Gastroesophageal sphincter (tissue), 4 donors: Measurements from ENCODE around the gene ARMC9. TPM values are rescaled to one million over a fixed set of nuclear protein-coding genes. Genes with fewer than 3 reads are reported as not detected.

Experiments used
- ATAC-seq: fragments of 150-250 bp; one replicate; pipeline ENCODE4 v1.9.1; 2016; ENCODE audit warnings: mild to moderate bottlenecking, moderate library complexity
- H3K27ac ChIP-seq, 4 donors: fragments of 200-600 bp; sonication (generic) in 3 of 4; 1 replicate in 3 of 4; 2 replicates in 1 of 4; pipeline ENCODE4 v1.5.1; 2016 to 2019
- H3K27me3 ChIP-seq: fragments of 200-600 bp; sonication (generic); one replicate; pipeline ENCODE4 v1.5.1; 2019
- H3K36me3 ChIP-seq, 2 donors: fragments of 200-600 bp; sonication (generic); one replicate each; pipeline ENCODE4 v1.5.1; 2019; ENCODE audit warnings: control low read depth in 1 of 2
- H3K4me1 ChIP-seq, 3 donors: fragments of 200-600 bp; sonication (generic); 1 replicate in 2 of 3; 2 replicates in 1 of 3; pipeline ENCODE4 v1.5.1; 2016 to 2019; ENCODE audit warnings: control low read depth in 2 of 3
- H3K4me3 ChIP-seq, 2 donors: fragments of 200-600 bp; sonication (generic); one replicate each; pipeline ENCODE4 v1.5.1; 2019; ENCODE audit warnings: mild to moderate bottlenecking in 1 of 2, moderate library complexity in 1 of 2
- H3K9me3 ChIP-seq, 3 donors: fragments of 200-600 bp; sonication (generic); one replicate each; pipeline ENCODE4 v1.5.1; 2017 to 2019; ENCODE audit warnings: control low read depth in 2 of 3
- CTCF ChIP-seq, 4 experiments: fragments of 200-600 bp in 2 of 4; fragments of 450-650 bp in 2 of 4; sonication (generic) in 1 of 4; IDR thresholded peaks; one replicate each; pipeline ENCODE4 v1.5.1; 2017 to 2019; ENCODE audit warnings: antibody characterized with exemption in 4 of 4, mild to moderate bottlenecking in 2 of 4, moderate library complexity in 2 of 4
- EP300 ChIP-seq: sonication (generic); formaldehyde crosslinking; IDR thresholded peaks from one replicate; pipeline ENCODE4 v1.6.1; 2017; ENCODE audit warnings: antibody characterized with exemption, mild to moderate bottlenecking
- POLR2A ChIP-seq, 2 donors: fragments of 450-650 bp; IDR thresholded peaks; one replicate each; pipeline ENCODE4 v1.6.1; 2017; ENCODE audit warnings: antibody characterized with exemption in 2 of 2, mild to moderate bottlenecking in 2 of 2, moderate library complexity in 1 of 2
- POLR2AphosphoS5 ChIP-seq: sonication (generic); formaldehyde crosslinking; IDR thresholded peaks from one replicate; pipeline ENCODE4 v1.6.1; 2017; ENCODE audit warnings: antibody characterized with exemption
- WGBS, 2 donors: methylation state at CpG; one replicate each; pipeline ENCODE4 v1.1.5; 2018; ENCODE audit warnings: low coverage in 1 of 2; 5-methylcytosine and 5-hydroxymethylcytosine counted together
- total RNA-seq, 4 donors: library from RNA; depleted of rRNA; stranded (reverse); fragments of >200 nt; gene quantifications; one replicate each; pipeline ENCODE4 v1.1.0, GENCODE V29; 2016

Gene ARMC9
- total RNA-seq, 4 donors from 2014 or later: 69.6 to 298 (median 152) TPM

DNA sequence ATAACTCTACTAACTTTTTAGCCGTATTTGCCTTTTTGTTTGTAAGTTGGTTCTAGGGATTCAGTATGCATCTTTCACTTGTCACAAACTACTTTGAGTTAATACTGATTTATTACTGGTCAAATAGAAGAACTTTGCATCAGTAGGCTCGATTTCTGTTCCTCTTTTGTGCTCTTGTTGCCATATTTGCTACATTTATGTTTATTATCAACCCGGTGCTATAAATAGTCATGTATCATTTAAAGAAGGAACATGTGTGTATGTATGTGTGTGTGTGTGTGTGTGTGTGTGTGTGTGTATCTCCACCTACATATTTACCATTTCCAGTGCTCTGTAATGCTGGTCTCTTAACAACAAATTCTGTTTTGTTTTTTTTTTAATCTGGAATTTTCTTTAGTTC is 117.5 kb downstream of the ARMC9 start:
- H3K4me3 ChIP-seq: no peak overlapping the region
- WGBS, 2 donors: 92 to 100% methylated on average over 3 of the region's 3 CpGs
- no peaks in the 10 kb centered on the region for H3K27me3 ChIP-seq
- TF ChIP-seq EP300 (no peak), CTCF (IDR thresholded peaks at IDR 0.05) (no peak), POLR2AphosphoS5 (no peak), POLR2A (IDR thresholded peaks at IDR 0.05) (no peak)
- no peak for ATAC-seq
- no peak overlapping the region for H3K27ac ChIP-seq
- peaks cover 0 to 64% of the 10 kb centered on the region in 2 donors for H3K36me3 ChIP-seq
- H3K4me1 ChIP-seq: peaks cover 0 to 6% (median 0%) of the 10 kb centered on the region in 3 donors
- peaks cover 0 to 7% (median 0%) of the 10 kb centered on the region in 3 donors for H3K9me3 ChIP-seq

GRCh38 chr2:231317579-231317978 is 119.1 kb downstream of the ARMC9 start:
- Histone ChIP-seq H3K36me3 (peaks cover 0 to 75% of the 10 kb centered on the region in 2 donors), H3K27ac (no peak overlapping the region), H3K4me3 (no peak overlapping the region), H3K4me1 (peaks cover 0 to 11% (median 0%) of the 10 kb centered on the region in 3 donors), H3K9me3 (peaks cover 0 to 7% (median 0%) of the 10 kb centered on the region in 3 donors), H3K27me3 (no peaks in the 10 kb centered on the region)
- TF ChIP-seq EP300: no peak
- no peak for TF ChIP-seq POLR2A (IDR thresholded peaks at IDR 0.05)
- TF ChIP-seq POLR2AphosphoS5: no peak
- no peak for TF ChIP-seq CTCF (IDR thresholded peaks at IDR 0.05)
- WGBS, 2 donors: 94 to 100% methylated on average over 2 of the region's 2 CpGs
- no peak for ATAC-seq

DNA sequence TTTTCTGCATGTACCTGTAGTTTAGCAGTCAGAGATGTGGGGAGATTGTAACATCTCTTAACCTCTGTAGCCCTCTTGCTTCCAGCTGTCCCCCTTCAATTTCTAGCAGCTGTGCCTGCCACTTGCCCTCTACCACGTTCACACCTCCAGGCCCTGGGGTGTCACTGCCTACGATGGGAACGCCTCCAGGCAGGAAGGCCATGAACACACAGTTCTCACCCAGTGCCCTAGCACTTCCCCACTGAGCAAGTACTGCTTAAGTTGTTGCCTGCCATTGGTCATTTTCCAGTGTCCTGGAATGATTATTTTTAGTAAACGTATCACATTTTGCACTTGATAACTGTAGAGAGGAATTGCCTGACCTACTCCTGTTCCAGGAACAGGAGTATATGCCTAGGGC is 120.0 kb downstream of the ARMC9 start:
- 50 to 77% methylated on average over 1 to 2 of the region's 4 CpGs for WGBS, 2 donors
- Histone ChIP-seq H3K4me1 (peaks cover 0 to 11% (median 0%) of the 10 kb centered on the region in 3 donors), H3K36me3 (peaks cover 0 to 83% of the 10 kb centered on the region in 2 donors), H3K4me3 (no peak overlapping the region), H3K27me3 (no peaks in the 10 kb centered on the region), H3K27ac (no peak overlapping the region), H3K9me3 (peaks cover 0 to 7% (median 0%) of the 10 kb centered on the region in 3 donors)
- TF ChIP-seq CTCF (IDR thresholded peaks at IDR 0.05) (no peak), EP300 (no peak)
- ATAC-seq: no peak

GRCh38 chr2:231318954-231319353 is 120.5 kb downstream of the ARMC9 start:
- TF ChIP-seq POLR2A (IDR thresholded peaks at IDR 0.05): no peak
- TF ChIP-seq EP300: no peak
- TF ChIP-seq CTCF (IDR thresholded peaks at IDR 0.05): no peak
- TF ChIP-seq POLR2AphosphoS5: no peak
- ATAC-seq: no peak
- no peak overlapping the region for H3K27ac ChIP-seq

GRCh38 chr2:231319867-231320266 is 121.4 kb downstream of the ARMC9 start:
- 50 to 67% methylated on average over 1 of the region's 1 CpG for WGBS, 2 donors
- peaks cover 0 to 11% (median 0%) of the 10 kb centered on the region in 3 donors for H3K4me1 ChIP-seq
- no peak for ATAC-seq
- H3K27ac ChIP-seq: no peak overlapping the region
- H3K36me3 ChIP-seq: peaks cover 0 to 79% of the 10 kb centered on the region in 2 donors
- no peaks in the 10 kb centered on the region for H3K27me3 ChIP-seq
- no peak overlapping the region for H3K4me3 ChIP-seq
- TF ChIP-seq CTCF (IDR thresholded peaks at IDR 0.05): no peak
- TF ChIP-seq POLR2AphosphoS5: no peak
- TF ChIP-seq EP300: no peak
- TF ChIP-seq POLR2A (IDR thresholded peaks at IDR 0.05): no peak
- H3K9me3 ChIP-seq: peaks cover 0 to 7% (median 0%) of the 10 kb centered on the region in 3 donors

More at GRCh38 chr2:231318954-231319353, 120.5 kb downstream of the ARMC9 start:
- H3K9me3 ChIP-seq: peaks cover 0 to 7% (median 0%) of the 10 kb centered on the region in 3 donors
- peaks cover 0 to 82% of the 10 kb centered on the region in 2 donors for H3K36me3 ChIP-seq
- peaks cover 0 to 11% (median 0%) of the 10 kb centered on the region in 3 donors for H3K4me1 ChIP-seq
- no peak overlapping the region for H3K4me3 ChIP-seq
- no peaks in the 10 kb centered on the region for H3K27me3 ChIP-seq
- 100% methylated on average over 1 of the region's 2 CpGs for WGBS, 2 donors
